Nephron progenitor cell (in vitro differentiated cells): ENCODE results near the gene CELF4.

ENCODE experiments used
- DNase-seq: peaks from one replicate; pipeline ENCODE4 v3.0.0; 2021
- H3K27ac Mint-ChIP-seq: 2 replicates; pipeline ENCODE4 v1.8.0; 2021; ENCODE audit warnings: mild to moderate bottlenecking, moderate library complexity, mixed read lengths
- H3K27me3 Mint-ChIP-seq: 2 replicates; pipeline ENCODE4 v1.8.0; 2021; ENCODE audit warnings: mild to moderate bottlenecking, low read depth, mixed read lengths; ENCODE audit not compliant: poor library complexity
- H3K36me3 Mint-ChIP-seq: 2 replicates; pipeline ENCODE4 v1.8.0; 2021; ENCODE audit warnings: low read depth, mixed read lengths
- H3K4me1 Mint-ChIP-seq: 2 replicates; pipeline ENCODE4 v1.8.0; 2021; ENCODE audit warnings: mixed read lengths
- H3K4me3 Mint-ChIP-seq: 2 replicates; pipeline ENCODE4 v1.8.0; 2021; ENCODE audit warnings: mild to moderate bottlenecking, moderate library complexity, mixed read lengths
- H3K9me3 Mint-ChIP-seq: 2 replicates; pipeline ENCODE4 v1.8.0; 2021; ENCODE audit warnings: mild to moderate bottlenecking, moderate library complexity, mixed read lengths
- CTCF ChIP-seq: fragments of 200-600 bp; sonication (generic); IDR thresholded peaks from 2 replicates; pipeline ENCODE4 v1.5.0; 2021; ENCODE audit warnings: antibody characterized with exemption

CELF4 gene

GRCh38 chr18:37489011-37489410 lies 76.6 kb downstream of the CELF4 start:
- peaks cover 71% of the 10 kb centered on the region for H3K27me3 Mint-ChIP-seq
- peaks cover 65% of the 10 kb centered on the region for H3K4me1 Mint-ChIP-seq
- H3K27ac Mint-ChIP-seq: no peak overlapping the region
- DNase-seq: no peak
- no peaks in the 10 kb centered on the region for H3K36me3 Mint-ChIP-seq
- no peaks in the 10 kb centered on the region for H3K9me3 Mint-ChIP-seq
- H3K4me3 Mint-ChIP-seq: no peak overlapping the region
- no peak for TF ChIP-seq CTCF

- Mint-ChIP-seq H3K27me3 (peaks cover 68% of the 10 kb centered on the region), H3K36me3 (no peaks in the 10 kb centered on the region), H3K9me3 (no peaks in the 10 kb centered on the region), H3K27ac (no peak overlapping the region), H3K4me1 (peaks cover 60% of the 10 kb centered on the region), H3K4me3 (peak overlapping the region; percentile 56)
- peak; percentile 30 for DNase-seq
- no peak for TF ChIP-seq CTCF
Observed at GRCh38 chr18:37487400-37487867, 78.2 kb downstream of the CELF4 start.

GRCh38 chr18:37486848-37487247 lies 78.8 kb downstream of the CELF4 start:
- Mint-ChIP-seq H3K9me3 (no peaks in the 10 kb centered on the region), H3K4me1 (peaks cover 65% of the 10 kb centered on the region), H3K27ac (no peak overlapping the region), H3K36me3 (no peaks in the 10 kb centered on the region), H3K4me3 (peak overlapping the region; percentile 22), H3K27me3 (peaks cover 71% of the 10 kb centered on the region)
- TF ChIP-seq CTCF: no peak
- no peak for DNase-seq

- peaks cover 78% of the 10 kb centered on the region for H3K27me3 Mint-ChIP-seq
- peak overlapping the region; percentile 74 for H3K4me3 Mint-ChIP-seq
Observed at GRCh38 chr18:37484983-37485834, 80.4 kb downstream of the CELF4 start.

GRCh38 chr18:37483984-37484819 lies 81.4 kb downstream of the CELF4 start:
- Mint-ChIP-seq H3K4me3 (peak overlapping the region; percentile 61), H3K36me3 (no peaks in the 10 kb centered on the region), H3K27ac (no peak overlapping the region), H3K4me1 (peaks cover 68% of the 10 kb centered on the region), H3K27me3 (peaks cover 73% of the 10 kb centered on the region), H3K9me3 (no peaks in the 10 kb centered on the region)
- no peak for TF ChIP-seq CTCF
- DNase-seq: no peak

More at GRCh38 chr18:37484983-37485834, 80.4 kb downstream of the CELF4 start:
- no peaks in the 10 kb centered on the region for H3K36me3 Mint-ChIP-seq
- no peak overlapping the region for H3K27ac Mint-ChIP-seq
- peak; percentile 24 for TF ChIP-seq CTCF
- peaks cover 68% of the 10 kb centered on the region for H3K4me1 Mint-ChIP-seq
- peak; percentile 65 for DNase-seq
- no peaks in the 10 kb centered on the region for H3K9me3 Mint-ChIP-seq
